Posterior cingulate gyrus (tissue), 11 donors: Measurements from ENCODE around the gene GNAQ.

Experiments used
- DNase-seq, 10 donors: peaks; one replicate each; pipeline versions ENCODE4 v3.0.0 to v3.0.0-alpha.2; 2020 to 2021; ENCODE audit warnings: mixed read lengths in 3 of 10
- intact Hi-C: fragments of 100-400 bp; cut with DNase I; formaldehyde crosslinking; loops from one replicate; pipeline ENCODE4 v1.15.1; 2023

GNAQ gene

GRCh38 chr9:77806741-77807140 is 224.9 kb downstream of the GNAQ start:
- intact Hi-C loops = no loop called here
- DNase-seq = no peak

- intact Hi-C loops = no loop called here
- DNase-seq = no peak
Observed at GRCh38 chr9:77805810-77806209, 225.8 kb downstream of the GNAQ start.

- no peak for DNase-seq
- intact Hi-C loops = no loop called here
Observed at GRCh38 chr9:77803423-77803822, 228.2 kb downstream of the GNAQ start.

GRCh38 chr9:77802515-77803293 is 228.9 kb downstream of the GNAQ start:
- no peak for DNase-seq
- intact Hi-C loops = no loop called here

- intact Hi-C loops = no loop called here
- peak in 2 of 10 donors; percentile 48 to 82 for DNase-seq
Observed at GRCh38 chr9:77802064-77802463, 229.5 kb downstream of the GNAQ start.

GRCh38 chr9:77800924-77801551 is 230.6 kb downstream of the GNAQ start:
- intact Hi-C loops = no loop called here
- DNase-seq = no peak

GRCh38 chr9:77798140-77798539 is 233.5 kb downstream of the GNAQ start:
- intact Hi-C loops = no loop called here
- no peak for DNase-seq

GRCh38 chr9:77794985-77795384 is 236.6 kb downstream of the GNAQ start:
- intact Hi-C loops = no loop called here
- DNase-seq = no peak

GRCh38 chr9:77793849-77794248 is 237.8 kb downstream of the GNAQ start:
- intact Hi-C loops = no loop called here
- DNase-seq = no peak

GRCh38 chr9:77789891-77790290 is 241.7 kb downstream of the GNAQ start:
- intact Hi-C loops = no loop called here
- DNase-seq = no peak

- no peak for DNase-seq
- intact Hi-C loops = no loop called here
Observed at GRCh38 chr9:77785341-77785740, 246.3 kb downstream of the GNAQ start.

GRCh38 chr9:77783518-77783917 is 248.1 kb downstream of the GNAQ start:
- intact Hi-C loops = no loop called here
- no peak for DNase-seq

- intact Hi-C loops = no loop called here
- DNase-seq = no peak
Observed at GRCh38 chr9:77779010-77779409, 252.6 kb downstream of the GNAQ start.

GRCh38 chr9:77773381-77773780 is 258.2 kb downstream of the GNAQ start:
- intact Hi-C loops = no loop called here
- no peak for DNase-seq

GRCh38 chr9:77772646-77773045 is 259.0 kb downstream of the GNAQ start:
- DNase-seq = no peak
- intact Hi-C loops = no loop called here

- intact Hi-C loops = no loop called here
- no peak for DNase-seq
Observed at GRCh38 chr9:77771171-77771570, 260.4 kb downstream of the GNAQ start.

GRCh38 chr9:77770340-77770739 is 261.3 kb downstream of the GNAQ start:
- intact Hi-C loops = no loop called here
- DNase-seq = no peak

GRCh38 chr9:77769246-77769645 is 262.4 kb downstream of the GNAQ start:
- no peak for DNase-seq
- intact Hi-C loops = no loop called here

GRCh38 chr9:77766587-77766986 is 265.0 kb downstream of the GNAQ start:
- DNase-seq = peak in 1 of 10 donors; percentile 71
- intact Hi-C loops = no loop called here

GRCh38 chr9:77765781-77766259 is 265.8 kb downstream of the GNAQ start:
- intact Hi-C loops = no loop called here
- DNase-seq = no peak

GRCh38 chr9:77764894-77765780 is 266.5 kb downstream of the GNAQ start:
- no peak for DNase-seq
- intact Hi-C loops = no loop called here
